HEK293 (cell line): ENCODE data around the gene WDR82.

ENCODE experiments used
- CTCF ChIA-PET: fragments of 350-600 bp; formaldehyde crosslinking; extraction: SDS; loops from one replicate; lab custom pipeline; 2021; ENCODE audit warnings: antibody characterized with exemption; lab: Yijun Ruan, JAX
- POLR2A ChIA-PET: fragments of 300-600 bp; formaldehyde crosslinking; extraction: SDS; loops from one replicate; lab custom pipeline; 2020; ENCODE audit warnings: antibody characterized with exemption, inconsistent platforms; lab: Yijun Ruan, JAX
- H3K27ac ChIP-seq: fragments of 200-500 bp; sonication (Bioruptor generic); 2 replicates; pipeline ENCODE4 v1.5.1; 2014; ENCODE audit warnings: low read depth, low read length, control low read depth, inconsistent platforms; ENCODE audit errors: extremely low read depth
- H3K36me3 ChIP-seq, 2 experiments: fragments of 200-500 bp in 1 of 2; sonication (Bioruptor generic) in 1 of 2; 1 replicate in 1 of 2; 2 replicates in 1 of 2; pipeline ENCODE4 v1.5.1; 2014 to 2017; ENCODE audit warnings: inconsistent platforms in 2 of 2, low read length in 2 of 2; ENCODE audit not compliant: control insufficient read depth in 2 of 2, insufficient read depth in 1 of 2
- H3K4me1 ChIP-seq: fragments of 200-500 bp; sonication (Bioruptor generic); 2 replicates; pipeline ENCODE4 v1.5.1; 2014; ENCODE audit warnings: mild to moderate bottlenecking, low read length, inconsistent platforms; ENCODE audit not compliant: control insufficient read depth, insufficient read depth
- H3K4me3 ChIP-seq: 2 replicates; pipeline ENCODE4 v1.5.1; 2011; ENCODE audit warnings: low read depth, mild to moderate bottlenecking, control low read depth, low read length, moderate library complexity
- H3K9me3 ChIP-seq: fragments of 200-500 bp; sonication (Bioruptor generic); 2 replicates; pipeline ENCODE4 v1.5.1; 2014; ENCODE audit warnings: low read depth, low read length, inconsistent platforms; ENCODE audit not compliant: control insufficient read depth, insufficient read depth
- CTCF ChIP-seq: fragments of 450-650 bp; formaldehyde crosslinking; IDR thresholded peaks from 2 replicates; pipeline ENCODE4 v1.5.1; 2016; ENCODE audit warnings: missing biosample characterization, missing genetic modification characterization
- PBX3 ChIP-seq: sonication (generic); formaldehyde crosslinking; IDR thresholded peaks from 2 replicates; pipeline ENCODE4 v1.8.1; 2022; ENCODE audit warnings: mild to moderate bottlenecking, moderate library complexity, missing genetic modification reagents
- SCRT1 ChIP-seq: fragments of 450-650 bp; formaldehyde crosslinking; IDR thresholded peaks from 2 replicates; pipeline ENCODE4 v1.5.1; 2016; ENCODE audit warnings: missing biosample characterization, missing genetic modification characterization, borderline replicate concordance
- SCRT2 ChIP-seq: fragments of 450-650 bp; formaldehyde crosslinking; IDR thresholded peaks from 2 replicates; pipeline ENCODE4 v1.5.1; 2016; ENCODE audit warnings: missing biosample characterization, missing genetic modification characterization
- ZBTB17 ChIP-seq: fragments of 450-650 bp; formaldehyde crosslinking; IDR thresholded peaks from 2 replicates; pipeline ENCODE4 v1.5.1; 2016; ENCODE audit warnings: missing biosample characterization, missing genetic modification characterization
- ZBTB6 ChIP-seq: fragments of 450-650 bp; formaldehyde crosslinking; IDR thresholded peaks from 2 replicates; pipeline ENCODE4 v1.5.1; 2017; ENCODE audit warnings: missing biosample characterization, missing genetic modification characterization
- ZIC2 ChIP-seq: fragments of 450-650 bp; formaldehyde crosslinking; IDR thresholded peaks from 2 replicates; pipeline ENCODE4 v1.5.1; 2016; ENCODE audit warnings: missing biosample characterization, missing genetic modification characterization
- ZNF112 ChIP-seq: fragments of 450-650 bp; formaldehyde crosslinking; IDR thresholded peaks from 2 replicates; pipeline ENCODE4 v1.5.0; 2017; ENCODE audit warnings: missing biosample characterization, missing genetic modification characterization
- ZNF114 ChIP-seq: fragments of 450-650 bp; formaldehyde crosslinking; IDR thresholded peaks from 2 replicates; pipeline ENCODE4 v1.5.0; 2017; ENCODE audit warnings: missing biosample characterization, missing genetic modification characterization
- ZNF146 ChIP-seq: fragments of 450-650 bp; formaldehyde crosslinking; IDR thresholded peaks from 2 replicates; pipeline ENCODE4 v1.5.1; 2016; ENCODE audit warnings: missing biosample characterization, missing genetic modification characterization
- ZNF174 ChIP-seq: fragments of 450-650 bp; formaldehyde crosslinking; IDR thresholded peaks from 2 replicates; pipeline ENCODE4 v1.5.0; 2017; ENCODE audit warnings: missing biosample characterization, mild to moderate bottlenecking, missing genetic modification characterization
- ZNF223 ChIP-seq: fragments of 450-650 bp; formaldehyde crosslinking; IDR thresholded peaks from 2 replicates; pipeline ENCODE4 v1.5.1; 2016; ENCODE audit warnings: missing biosample characterization, missing genetic modification characterization
- ZNF398 ChIP-seq: fragments of 450-650 bp; formaldehyde crosslinking; IDR thresholded peaks from 2 replicates; pipeline ENCODE4 v1.5.1; 2017; ENCODE audit warnings: missing biosample characterization, missing genetic modification characterization
- ZNF488 ChIP-seq: fragments of 450-650 bp; formaldehyde crosslinking; IDR thresholded peaks from 2 replicates; pipeline ENCODE4 v1.5.1; 2016; ENCODE audit warnings: missing biosample characterization, missing genetic modification characterization
- ZNF544 ChIP-seq: fragments of 450-650 bp; formaldehyde crosslinking; IDR thresholded peaks from 2 replicates; pipeline ENCODE4 v1.5.0; 2017; ENCODE audit warnings: missing biosample characterization, missing genetic modification characterization
- ZNF626 ChIP-seq: fragments of 450-650 bp; sonication (Bioruptor Pico); formaldehyde crosslinking; IDR thresholded peaks from 2 replicates; pipeline ENCODE4 v1.5.1; 2018; ENCODE audit warnings: missing biosample characterization, missing genetic modification characterization, inconsistent platforms
- ZNF654 ChIP-seq: fragments of 450-650 bp; formaldehyde crosslinking; IDR thresholded peaks from 2 replicates; pipeline ENCODE4 v1.5.1; 2016; ENCODE audit warnings: low read depth, missing biosample characterization, missing genetic modification characterization
- ZNF692 ChIP-seq: fragments of 450-650 bp; formaldehyde crosslinking; IDR thresholded peaks from 2 replicates; pipeline ENCODE4 v1.5.1; 2016; ENCODE audit warnings: missing biosample characterization, missing genetic modification characterization
- ZNF707 ChIP-seq: fragments of 450-650 bp; formaldehyde crosslinking; IDR thresholded peaks from 2 replicates; pipeline ENCODE4 v1.5.1; 2016; ENCODE audit warnings: missing biosample characterization, missing genetic modification characterization
- ZNF837 ChIP-seq: fragments of 450-650 bp; formaldehyde crosslinking; IDR thresholded peaks from 2 replicates; pipeline ENCODE4 v1.5.1; 2016; ENCODE audit warnings: missing biosample characterization, missing genetic modification characterization
- ZSCAN23 ChIP-seq: fragments of 450-650 bp; formaldehyde crosslinking; IDR thresholded peaks from 2 replicates; pipeline ENCODE4 v1.5.1; 2016; ENCODE audit warnings: missing biosample characterization, missing genetic modification characterization
- ZXDB ChIP-seq: fragments of 450-650 bp; formaldehyde crosslinking; IDR thresholded peaks from 2 replicates; pipeline ENCODE4 v1.5.1; 2016; ENCODE audit warnings: missing biosample characterization, missing genetic modification characterization

The WDR82 gene

GRCh38 chr3:52227766-52228165, 50.7 kb downstream of the WDR82 start (continued):
- TF ChIP-seq ZBTB6 (tag by site-specific recombination) (no peak), ZNF112 (tag by site-specific recombination) (no peak), SCRT1 (no peak), ZNF544 (tag by site-specific recombination) (no peak), ZNF398 (tag by site-specific recombination) (no peak), ZNF707 (tag by site-specific recombination) (no peak), ZNF114 (tag by site-specific recombination) (no peak)

- no peaks in the 10 kb centered on the region for H3K9me3 ChIP-seq
- ChIA-PET POLR2A (interaction anchor here (0.6 kb wide), 1 partner anchor 14 kb away, joined by 3 read pairs; no protein-coding TSS in a partner anchor), CTCF (interaction anchor here (0.5 to 0.7 kb wide), 3 partner anchors 15 to 466 kb away, joined by 3 read pairs; no protein-coding TSS in a partner anchor)
- no peak overlapping the region for H3K27ac ChIP-seq
- peaks cover 0 to 33% of the 10 kb centered on the region in 2 experiments; a peak in 1 of 3 replicates for H3K36me3 ChIP-seq
- H3K4me3 ChIP-seq = no peak overlapping the region
- no peaks in the 10 kb centered on the region for H3K4me1 ChIP-seq
- TF ChIP-seq ZNF146 (no peak), ZNF837 (no peak), ZSCAN23 (tag by site-specific recombination) (no peak), ZNF626 (no peak), ZNF174 (tag by site-specific recombination) (no peak), ZBTB17 (tag by site-specific recombination) (no peak), CTCF (tag by site-specific recombination) (no peak), ZIC2 (tag by site-specific recombination) (no peak), ZNF692 (no peak), ZNF398 (tag by site-specific recombination) (no peak), PBX3 (CRISPR knock-in tag) (no peak), ZNF654 (tag by site-specific recombination) (no peak), ZNF488 (tag by site-specific recombination) (no peak), SCRT1 (no peak), ZXDB (tag by site-specific recombination) (no peak), SCRT2 (tag by site-specific recombination) (no peak), ZNF223 (tag by site-specific recombination) (no peak)
- TF ChIP-seq, all 188 proteins: peak for 0
Measured at GRCh38 chr3:52227117-52227516, 51.3 kb downstream of the WDR82 start.
